ENCODE results near the gene CAPS.

DNA sequence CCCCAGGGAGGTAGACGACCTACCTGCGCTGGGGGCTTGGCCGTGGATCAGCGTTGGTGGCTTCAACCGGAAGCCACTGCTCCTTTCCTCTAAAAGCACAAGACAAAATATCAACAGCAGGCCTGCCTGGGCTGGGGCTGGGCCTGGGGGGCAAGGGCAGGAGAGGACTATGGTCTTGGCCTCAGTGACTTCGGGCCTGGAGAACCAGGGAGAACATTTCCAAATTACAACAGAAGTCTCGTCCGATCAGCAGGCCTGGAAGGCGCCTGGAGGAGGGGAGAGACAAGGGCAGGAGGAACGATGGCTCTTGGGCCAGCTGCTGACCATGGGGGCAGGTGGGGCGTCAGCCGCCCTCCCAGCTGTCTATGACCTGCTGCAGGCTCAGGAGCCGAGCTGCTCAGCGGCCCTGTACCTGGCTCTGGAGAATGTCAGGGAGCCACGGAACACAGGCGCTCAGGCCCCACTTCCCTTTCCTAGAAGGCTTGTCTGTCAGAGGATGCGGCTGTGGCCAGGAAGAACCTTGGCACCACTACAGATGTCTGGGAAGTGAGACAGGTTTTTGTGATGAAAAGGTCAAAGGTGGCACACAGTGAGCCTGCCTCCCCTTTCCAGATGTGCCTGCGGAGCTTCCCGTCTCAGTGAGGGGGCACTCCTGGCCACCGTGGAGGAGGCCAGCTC lies 19.5 kb downstream of the CAPS start:
- TF ChIP-seq, protein P1, sequence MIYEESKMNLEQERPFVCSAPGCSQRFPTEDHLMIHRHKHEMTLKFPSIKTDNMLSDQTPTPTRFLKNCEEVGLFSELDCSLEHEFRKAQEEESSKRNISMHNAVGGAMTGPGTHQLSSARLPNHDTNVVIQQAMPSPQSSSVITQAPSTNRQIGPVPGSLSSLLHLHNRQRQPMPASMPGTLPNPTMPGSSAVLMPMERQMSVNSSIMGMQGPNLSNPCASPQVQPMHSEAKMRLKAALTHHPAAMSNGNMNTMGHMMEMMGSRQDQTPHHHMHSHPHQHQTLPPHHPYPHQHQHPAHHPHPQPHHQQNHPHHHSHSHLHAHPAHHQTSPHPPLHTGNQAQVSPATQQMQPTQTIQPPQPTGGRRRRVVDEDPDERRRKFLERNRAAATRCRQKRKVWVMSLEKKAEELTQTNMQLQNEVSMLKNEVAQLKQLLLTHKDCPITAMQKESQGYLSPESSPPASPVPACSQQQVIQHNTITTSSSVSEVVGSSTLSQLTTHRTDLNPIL (CRISPR knock-in tag; IDR thresholded peaks at IDR 0.05; ENCODE audit: low read depth): no peak
- no peak for TF ChIP-seq BACH2 (CRISPR knock-in tag; IDR thresholded peaks at IDR 0.05; ENCODE audit: borderline replicate concordance)
- TF ChIP-seq, protein P2, sequence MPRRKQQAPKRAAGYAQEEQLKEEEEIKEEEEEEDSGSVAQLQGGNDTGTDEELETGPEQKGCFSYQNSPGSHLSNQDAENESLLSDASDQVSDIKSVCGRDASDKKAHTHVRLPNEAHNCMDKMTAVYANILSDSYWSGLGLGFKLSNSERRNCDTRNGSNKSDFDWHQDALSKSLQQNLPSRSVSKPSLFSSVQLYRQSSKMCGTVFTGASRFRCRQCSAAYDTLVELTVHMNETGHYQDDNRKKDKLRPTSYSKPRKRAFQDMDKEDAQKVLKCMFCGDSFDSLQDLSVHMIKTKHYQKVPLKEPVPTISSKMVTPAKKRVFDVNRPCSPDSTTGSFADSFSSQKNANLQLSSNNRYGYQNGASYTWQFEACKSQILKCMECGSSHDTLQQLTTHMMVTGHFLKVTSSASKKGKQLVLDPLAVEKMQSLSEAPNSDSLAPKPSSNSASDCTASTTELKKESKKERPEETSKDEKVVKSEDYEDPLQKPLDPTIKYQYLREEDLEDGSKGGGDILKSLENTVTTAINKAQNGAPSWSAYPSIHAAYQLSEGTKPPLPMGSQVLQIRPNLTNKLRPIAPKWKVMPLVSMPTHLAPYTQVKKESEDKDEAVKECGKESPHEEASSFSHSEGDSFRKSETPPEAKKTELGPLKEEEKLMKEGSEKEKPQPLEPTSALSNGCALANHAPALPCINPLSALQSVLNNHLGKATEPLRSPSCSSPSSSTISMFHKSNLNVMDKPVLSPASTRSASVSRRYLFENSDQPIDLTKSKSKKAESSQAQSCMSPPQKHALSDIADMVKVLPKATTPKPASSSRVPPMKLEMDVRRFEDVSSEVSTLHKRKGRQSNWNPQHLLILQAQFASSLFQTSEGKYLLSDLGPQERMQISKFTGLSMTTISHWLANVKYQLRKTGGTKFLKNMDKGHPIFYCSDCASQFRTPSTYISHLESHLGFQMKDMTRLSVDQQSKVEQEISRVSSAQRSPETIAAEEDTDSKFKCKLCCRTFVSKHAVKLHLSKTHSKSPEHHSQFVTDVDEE (CRISPR knock-in tag; IDR thresholded peaks at IDR 0.05): no peak
- TF ChIP-seq, protein P3, sequence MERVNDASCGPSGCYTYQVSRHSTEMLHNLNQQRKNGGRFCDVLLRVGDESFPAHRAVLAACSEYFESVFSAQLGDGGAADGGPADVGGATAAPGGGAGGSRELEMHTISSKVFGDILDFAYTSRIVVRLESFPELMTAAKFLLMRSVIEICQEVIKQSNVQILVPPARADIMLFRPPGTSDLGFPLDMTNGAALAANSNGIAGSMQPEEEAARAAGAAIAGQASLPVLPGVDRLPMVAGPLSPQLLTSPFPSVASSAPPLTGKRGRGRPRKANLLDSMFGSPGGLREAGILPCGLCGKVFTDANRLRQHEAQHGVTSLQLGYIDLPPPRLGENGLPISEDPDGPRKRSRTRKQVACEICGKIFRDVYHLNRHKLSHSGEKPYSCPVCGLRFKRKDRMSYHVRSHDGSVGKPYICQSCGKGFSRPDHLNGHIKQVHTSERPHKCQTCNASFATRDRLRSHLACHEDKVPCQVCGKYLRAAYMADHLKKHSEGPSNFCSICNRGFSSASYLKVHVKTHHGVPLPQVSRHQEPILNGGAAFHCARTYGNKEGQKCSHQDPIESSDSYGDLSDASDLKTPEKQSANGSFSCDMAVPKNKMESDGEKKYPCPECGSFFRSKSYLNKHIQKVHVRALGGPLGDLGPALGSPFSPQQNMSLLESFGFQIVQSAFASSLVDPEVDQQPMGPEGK (CRISPR knock-in tag; IDR thresholded peaks at IDR 0.05; ENCODE audit: borderline replicate concordance): no peak
- TF ChIP-seq ZFP3 (CRISPR knock-in tag; IDR thresholded peaks at IDR 0.05): no peak
- no peak for TF ChIP-seq ZFP30 (CRISPR knock-in tag; IDR thresholded peaks at IDR 0.05)
- TF ChIP-seq OSR1 (CRISPR knock-in tag; IDR thresholded peaks at IDR 0.05): no peak
